ENCODE data around the gene SBNO2.

- TF ChIP-seq CTCF (IDR thresholded peaks at IDR 0.05) (no peak), POLR2AphosphoS5 (IDR thresholded peaks at IDR 0.05; ENCODE audit: insufficient read depth in 1 of 2, low read depth in 1 of 2) (no peak)
Observed at GRCh38 chr19:1166872-1167573, 7.0 kb downstream of the SBNO2 start.

All from vagina (tissue), 2 donors.